Measurements from ENCODE around the gene HNRNPH1.

DNA sequence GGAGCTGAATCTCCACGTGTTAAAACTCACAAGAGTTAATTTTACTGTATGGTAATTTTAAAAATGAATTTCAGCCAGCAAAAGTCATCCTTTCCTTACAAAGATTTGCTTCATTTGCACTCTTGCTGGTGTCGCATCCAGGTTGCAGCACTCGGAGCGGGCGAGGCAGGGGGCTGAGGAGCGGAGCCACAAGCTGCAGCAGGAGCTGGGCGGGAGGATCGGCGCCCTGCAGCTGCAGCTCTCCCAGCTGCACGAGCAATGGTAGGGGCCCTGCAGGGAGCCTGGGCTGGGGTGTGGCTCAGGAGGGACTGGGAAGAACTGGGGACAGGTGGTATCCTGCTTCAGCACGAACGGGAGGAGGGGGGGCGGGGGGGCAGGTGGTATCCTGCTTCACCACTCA is 27.1 kb downstream of the HNRNPH1 start:
- TF ChIP-seq EZH2 (IDR thresholded peaks at IDR 0.05; ENCODE audit: borderline replicate concordance, low read length), result no peak
- TF ChIP-seq, protein P1, sequence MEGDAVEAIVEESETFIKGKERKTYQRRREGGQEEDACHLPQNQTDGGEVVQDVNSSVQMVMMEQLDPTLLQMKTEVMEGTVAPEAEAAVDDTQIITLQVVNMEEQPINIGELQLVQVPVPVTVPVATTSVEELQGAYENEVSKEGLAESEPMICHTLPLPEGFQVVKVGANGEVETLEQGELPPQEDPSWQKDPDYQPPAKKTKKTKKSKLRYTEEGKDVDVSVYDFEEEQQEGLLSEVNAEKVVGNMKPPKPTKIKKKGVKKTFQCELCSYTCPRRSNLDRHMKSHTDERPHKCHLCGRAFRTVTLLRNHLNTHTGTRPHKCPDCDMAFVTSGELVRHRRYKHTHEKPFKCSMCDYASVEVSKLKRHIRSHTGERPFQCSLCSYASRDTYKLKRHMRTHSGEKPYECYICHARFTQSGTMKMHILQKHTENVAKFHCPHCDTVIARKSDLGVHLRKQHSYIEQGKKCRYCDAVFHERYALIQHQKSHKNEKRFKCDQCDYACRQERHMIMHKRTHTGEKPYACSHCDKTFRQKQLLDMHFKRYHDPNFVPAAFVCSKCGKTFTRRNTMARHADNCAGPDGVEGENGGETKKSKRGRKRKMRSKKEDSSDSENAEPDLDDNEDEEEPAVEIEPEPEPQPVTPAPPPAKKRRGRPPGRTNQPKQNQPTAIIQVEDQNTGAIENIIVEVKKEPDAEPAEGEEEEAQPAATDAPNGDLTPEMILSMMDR (conservative IDR thresholded peaks at IDR 0.05 in 1 of 2, IDR thresholded peaks at IDR 0.05 in 1 of 2; ENCODE audit: extremely low read depth in 1 of 2, insufficient read depth in 1 of 2, low read depth in 1 of 2, low read length in 2 of 2), result no peak
